Pancreas (tissue), 10 donors: Measurements from ENCODE around the gene RIPPLY3. TPM values are rescaled to one million over a fixed set of nuclear protein-coding genes. Genes with fewer than 3 reads are reported as not detected.
A peak's percentile ranks its signal among the peaks of the same experiment; 100 is the strongest.
"Not testable (repeated sequence)": the region's sequence is repeated elsewhere in the genome, so short reads cannot be mapped to it uniquely, and the experiment has no call there.

Experiments used
- ATAC-seq, 4 donors: fragments of 200-7000 bp; cut with Tn5 transposase; one replicate each; pipeline versions ENCODE4 v1.8.0 to v1.9.1; 2020; ENCODE audit warnings: mild to moderate bottlenecking in 4 of 4, moderate library complexity in 4 of 4
- DNase-seq, 6 donors: peaks; one replicate each; pipeline ENCODE4 v3.0.0-alpha.2; 2020
- FAIRE-seq: peaks from 2 replicates; lab custom pipeline; 2012; peaks lifted over from hg19 to GRCh38; lab: Jason Lieb, UNC
- H3K27ac ChIP-seq, 4 donors: fragments of 200-600 bp; sonication (generic); 1 replicate in 3 of 4; 2 replicates in 1 of 4; pipeline versions ENCODE4 v1.5.0 to v1.8.0; 2020
- H3K27me3 ChIP-seq, 4 donors: fragments of 200-600 bp; one replicate each; pipeline ENCODE4 v1.8.0; 2021
- H3K36me3 ChIP-seq, 3 donors: fragments of 200-600 bp; sonication (generic) in 1 of 3; one replicate each; pipeline versions ENCODE4 v1.5.0 to v1.8.0; 2020 to 2021
- H3K4me1 ChIP-seq, 3 donors: fragments of 200-600 bp; one replicate each; pipeline ENCODE4 v1.8.0; 2021
- H3K4me3 ChIP-seq, 4 donors: fragments of 200-600 bp; sonication (generic) in 2 of 4; one replicate each; pipeline versions ENCODE4 v1.5.0 to v1.8.0; 2020 to 2021
- H3K9me3 ChIP-seq, 4 donors: fragments of 200-600 bp; one replicate each; pipeline ENCODE4 v1.8.0; 2021
- WGBS, 2 donors: extraction: QIAGEN DNeasy Blood & Tissue Kit; methylation state at CpG; one replicate each; pipeline ENCODE4 v1.1.7; 2013; 5-methylcytosine and 5-hydroxymethylcytosine counted together
- intact Hi-C, 3 donors: fragments of 100-400 bp; cut with DNase I; formaldehyde crosslinking; loops; one replicate each; pipeline versions ENCODE4 v1.11.1 to v1.14.2; 2022
- polyA plus RNA-seq, 2 donors: library from polyadenylated mRNA; stranded (reverse); fragments of 200-250 nt; gene quantifications; one replicate each; pipeline ENCODE4 v1.2.3, GENCODE V29; 2013
- total RNA-seq, 6 donors: library from RNA; stranded (reverse); fragmentation: NEBNext Ultra II Directional in 4 of 6; extraction: Animal tissue kit (Norgen Biotek cat#: 25700) in 4 of 6; gene quantifications; one replicate each; pipeline versions ENCODE4 v1.2.1 to v1.2.4, GENCODE V29; 2021 to 2023
- TF ChIP-seq, protein P1 (sequence below), 4 donors: fragments of 200-600 bp; sonication (generic) in 3 of 4; IDR thresholded peaks; one replicate each; pipeline versions ENCODE4 v1.5.0 to v1.8.0; 2021; ENCODE audit warnings: antibody characterized with exemption in 4 of 4
- donor health status: healthy with polysubstance abuse.
- donor health status: DM: no; HTN: no; CAD: no; lungs with moderate emphysema.
- donor health status: DM: no; HTN: no; CAD: no.
- donor health status: control.
- donor health status: control.
- donor health status: Bipolar disorder and iron deficiency.
- donor health status: DM: yes; HTN: yes; CAD: no.
- donor health status: DM: no; HTN: no; CAD: no.
- donor health status: DM: no; HTN: no; CAD: no.
- donor health status: DM: yes; HTN: yes; CAD: no.

The RIPPLY3 gene
- total and polyA plus RNA-seq, 8 donors: 0.09 to 0.26 (median 0.11) TPM; not detected in 5

DNA sequence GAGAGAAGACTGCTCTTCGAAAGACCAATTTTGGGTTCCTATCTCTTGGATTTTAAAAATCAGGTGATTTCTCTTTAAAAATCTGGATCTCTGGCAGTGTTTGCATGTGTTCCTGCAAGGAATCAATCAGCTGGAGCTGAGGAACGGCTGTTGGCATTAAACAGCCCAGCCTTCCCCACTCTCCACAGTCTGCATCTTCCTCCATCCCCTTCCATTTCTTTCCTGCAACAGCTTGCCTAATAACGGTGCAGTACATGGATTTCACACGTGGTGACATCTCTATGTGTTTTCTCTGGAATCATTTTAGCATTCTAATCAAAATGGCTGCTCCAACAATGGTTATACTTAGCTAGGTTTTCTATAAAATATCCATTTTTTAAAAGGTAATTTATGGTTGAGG is 20.0 kb downstream of the RIPPLY3 start:
- H3K9me3 ChIP-seq: no peaks in the 10 kb centered on the region
- no peaks in the 10 kb centered on the region for H3K36me3 ChIP-seq
- H3K4me1 ChIP-seq: no peaks in the 10 kb centered on the region
- FAIRE-seq: no peak
- no peak overlapping the region for H3K4me3 ChIP-seq
- ATAC-seq: no peak
- H3K27me3 ChIP-seq: no peaks in the 10 kb centered on the region
- WGBS, 2 donors: 29 to 31% methylated on average over 4 of the region's 4 CpGs
- intact Hi-C loops: no loop called here
- no peak for DNase-seq
- TF ChIP-seq, protein P1, sequence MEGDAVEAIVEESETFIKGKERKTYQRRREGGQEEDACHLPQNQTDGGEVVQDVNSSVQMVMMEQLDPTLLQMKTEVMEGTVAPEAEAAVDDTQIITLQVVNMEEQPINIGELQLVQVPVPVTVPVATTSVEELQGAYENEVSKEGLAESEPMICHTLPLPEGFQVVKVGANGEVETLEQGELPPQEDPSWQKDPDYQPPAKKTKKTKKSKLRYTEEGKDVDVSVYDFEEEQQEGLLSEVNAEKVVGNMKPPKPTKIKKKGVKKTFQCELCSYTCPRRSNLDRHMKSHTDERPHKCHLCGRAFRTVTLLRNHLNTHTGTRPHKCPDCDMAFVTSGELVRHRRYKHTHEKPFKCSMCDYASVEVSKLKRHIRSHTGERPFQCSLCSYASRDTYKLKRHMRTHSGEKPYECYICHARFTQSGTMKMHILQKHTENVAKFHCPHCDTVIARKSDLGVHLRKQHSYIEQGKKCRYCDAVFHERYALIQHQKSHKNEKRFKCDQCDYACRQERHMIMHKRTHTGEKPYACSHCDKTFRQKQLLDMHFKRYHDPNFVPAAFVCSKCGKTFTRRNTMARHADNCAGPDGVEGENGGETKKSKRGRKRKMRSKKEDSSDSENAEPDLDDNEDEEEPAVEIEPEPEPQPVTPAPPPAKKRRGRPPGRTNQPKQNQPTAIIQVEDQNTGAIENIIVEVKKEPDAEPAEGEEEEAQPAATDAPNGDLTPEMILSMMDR (IDR thresholded peaks at IDR 0.05): no peak
- H3K27ac ChIP-seq: no peak overlapping the region

DNA sequence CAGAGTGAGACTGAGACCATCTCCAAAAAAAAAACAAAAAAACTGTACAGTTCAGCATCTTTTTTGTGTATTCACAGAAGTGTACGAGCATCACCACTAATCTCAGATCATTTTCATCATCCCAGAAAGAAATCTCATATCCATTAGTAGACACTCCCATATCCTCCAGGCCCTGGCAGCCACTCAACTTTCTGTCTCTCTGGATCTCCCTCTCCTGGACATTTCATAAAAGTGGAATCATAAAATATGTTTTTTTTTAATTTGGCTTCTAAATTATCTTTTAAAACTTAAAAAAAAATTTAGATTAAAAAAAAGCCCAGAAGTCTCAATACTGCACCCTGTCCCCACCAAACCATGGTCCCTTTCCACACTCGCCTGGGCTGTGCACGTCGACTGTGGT is 22.1 kb downstream of the RIPPLY3 start:
- FAIRE-seq: no peak
- TF ChIP-seq, protein P1 (IDR thresholded peaks at IDR 0.05): no peak

GRCh38 chr21:37030864-37031263 is 24.4 kb downstream of the RIPPLY3 start:
- no peak for DNase-seq
- no peak overlapping the region for H3K27ac ChIP-seq
- H3K36me3 ChIP-seq: no peaks in the 10 kb centered on the region
- TF ChIP-seq, protein P1 (IDR thresholded peaks at IDR 0.05): no peak
- H3K4me1 ChIP-seq: no peaks in the 10 kb centered on the region
- FAIRE-seq: no peak
- no peaks in the 10 kb centered on the region for H3K27me3 ChIP-seq
- no peaks in the 10 kb centered on the region for H3K9me3 ChIP-seq
- WGBS, 2 donors: 93 to 95% methylated on average over 4 of the region's 4 CpGs
- intact Hi-C loops: no loop called here
- ATAC-seq: no peak
- no peak overlapping the region for H3K4me3 ChIP-seq

More for the DNA sequence above, 22.1 kb downstream of the RIPPLY3 start:
- no peak overlapping the region for H3K4me3 ChIP-seq
- no peaks in the 10 kb centered on the region for H3K27me3 ChIP-seq
- intact Hi-C loops: no loop called here
- WGBS, 2 donors: 80 to 90% methylated on average over 4 of the region's 4 CpGs
- H3K9me3 ChIP-seq: no peaks in the 10 kb centered on the region
- no peak overlapping the region for H3K27ac ChIP-seq
- H3K4me1 ChIP-seq: no peaks in the 10 kb centered on the region
- DNase-seq (no peak), ATAC-seq (no peak)
- no peaks in the 10 kb centered on the region for H3K36me3 ChIP-seq

GRCh38 chr21:37032293-37032692 is 25.8 kb downstream of the RIPPLY3 start:
- no peaks in the 10 kb centered on the region for H3K4me1 ChIP-seq
- ATAC-seq (no peak), FAIRE-seq (no peak), DNase-seq (no peak)
- H3K9me3 ChIP-seq: no peaks in the 10 kb centered on the region
- no peak overlapping the region for H3K4me3 ChIP-seq
- TF ChIP-seq, protein P1 (IDR thresholded peaks at IDR 0.05): no peak
- 57 to 77% methylated on average over 5 of the region's 5 CpGs for WGBS, 2 donors
- no peaks in the 10 kb centered on the region for H3K27me3 ChIP-seq
- intact Hi-C loops: no loop called here
- no peak overlapping the region for H3K27ac ChIP-seq
- no peaks in the 10 kb centered on the region for H3K36me3 ChIP-seq

DNA sequence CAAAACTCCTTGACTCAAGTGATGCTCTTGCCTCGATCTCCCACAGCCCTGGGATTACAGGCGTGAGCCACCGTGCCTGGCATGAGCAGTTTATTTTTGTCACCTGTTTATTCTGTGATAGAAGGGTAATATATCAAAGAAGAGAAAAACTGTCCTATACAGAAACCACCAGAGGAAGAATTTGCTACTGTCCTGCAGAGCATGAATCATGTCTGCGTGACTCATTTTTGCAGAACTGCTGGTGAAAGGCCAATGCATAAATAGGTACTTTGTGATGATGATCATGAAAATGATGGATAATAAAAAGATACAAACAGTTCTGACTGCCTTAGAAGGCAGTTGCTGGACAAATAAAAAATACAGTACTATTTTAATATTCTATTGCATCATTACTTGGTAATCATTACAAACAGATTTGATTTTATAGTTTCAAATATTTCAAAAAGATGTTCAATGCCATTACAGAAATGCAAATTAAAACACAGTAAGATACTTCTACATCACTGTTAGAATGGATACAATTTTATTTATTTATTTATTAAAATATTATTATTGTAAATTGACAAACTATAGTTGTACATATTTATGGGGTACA is 26.5 kb downstream of the RIPPLY3 start:
- no peaks in the 10 kb centered on the region for H3K4me1 ChIP-seq
- DNase-seq (no peak), FAIRE-seq (peak; percentile 68), ATAC-seq (no peak)
- WGBS, 2 donors: 71 to 87% methylated on average over 4 of the region's 4 CpGs
- intact Hi-C loops: no loop called here
- H3K27ac ChIP-seq: no peak overlapping the region
- H3K36me3 ChIP-seq: no peaks in the 10 kb centered on the region
- TF ChIP-seq, protein P1 (IDR thresholded peaks at IDR 0.05): no peak
- no peak overlapping the region for H3K4me3 ChIP-seq
- H3K9me3 ChIP-seq: no peaks in the 10 kb centered on the region
- no peaks in the 10 kb centered on the region for H3K27me3 ChIP-seq

DNA sequence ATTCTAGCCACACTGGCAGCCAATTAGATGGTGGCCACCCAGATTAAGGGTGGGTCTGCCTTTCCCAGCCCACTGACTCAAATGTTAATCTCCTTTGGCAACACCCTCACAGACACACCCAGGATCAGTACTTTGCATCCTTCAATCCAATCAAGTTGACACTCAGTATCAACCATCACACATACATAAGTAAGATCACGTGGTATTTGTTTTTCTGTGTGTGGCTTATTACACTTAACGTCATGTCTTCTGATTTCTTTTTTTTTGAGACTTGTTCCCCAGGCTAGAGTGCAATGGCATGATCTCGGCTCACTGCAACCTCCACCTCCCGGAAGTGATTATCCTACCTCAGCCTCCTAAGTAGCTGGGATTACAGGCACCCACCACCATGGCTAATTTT is 27.9 kb downstream of the RIPPLY3 start:
- H3K36me3 ChIP-seq, DNase-seq, H3K27me3 ChIP-seq, intact Hi-C loops, H3K4me3 ChIP-seq, H3K4me1 ChIP-seq, H3K27ac ChIP-seq, H3K9me3 ChIP-seq, FAIRE-seq, ATAC-seq: not testable (repeated sequence)
- 71 to 81% methylated on average over 4 of the region's 4 CpGs for WGBS, 2 donors
